NB4 (cell line): ENCODE measurements around the gene NUP62.

Experiments used
- DNase-seq: peaks from one replicate; pipeline ENCODE4 v3.0.0; 2010; ENCODE audit warnings: low read depth
- H3K4me3 ChIP-seq: one replicate; pipeline ENCODE4 v1.5.1; 2011; ENCODE audit warnings: mild to moderate bottlenecking, low read depth, low read length, moderate library complexity
- MAX ChIP-seq: IDR thresholded peaks from 2 replicates; pipeline ENCODE4 v1.6.1; 2011; ENCODE audit warnings: low read depth, low read length
- MYC ChIP-seq: IDR thresholded peaks from 2 replicates; pipeline ENCODE4 v1.6.1; 2011; ENCODE audit warnings: low read depth, low read length
- POLR2A ChIP-seq: IDR thresholded peaks from 2 replicates; pipeline ENCODE4 v1.6.1; 2011; ENCODE audit warnings: mild to moderate bottlenecking; ENCODE audit not compliant: insufficient read length; ENCODE audit errors: extremely low read depth
- TF ChIP-seq, protein P1 (sequence below): IDR thresholded peaks from one replicate; pipeline ENCODE4 v1.5.1; 2012; ENCODE audit warnings: low read depth, low read length

NUP62 gene

DNA sequence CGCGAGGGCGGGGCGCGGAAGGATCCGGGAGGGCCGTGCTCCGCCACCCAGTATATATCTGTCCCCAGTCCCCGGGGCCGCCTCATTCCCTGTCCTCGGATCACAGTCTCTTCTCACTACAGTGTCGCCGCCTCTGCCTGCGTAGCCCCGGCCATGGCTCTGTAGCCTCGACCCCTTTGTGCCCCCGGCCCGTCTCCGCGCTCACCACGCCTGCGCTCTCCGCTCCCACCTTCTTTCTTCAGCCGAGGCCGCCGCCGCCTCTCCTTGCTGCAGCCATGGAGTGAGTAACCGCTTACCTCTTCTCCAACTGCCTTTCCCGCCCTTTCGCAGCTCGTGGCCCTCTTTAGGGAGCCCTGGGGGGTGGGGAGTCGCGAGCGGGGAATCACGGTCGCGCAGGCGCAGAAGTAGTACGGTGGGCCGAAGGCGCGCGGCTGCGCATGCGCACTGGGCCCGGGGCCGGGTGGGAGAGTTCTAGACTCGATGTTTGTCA is at the start of gene NUP62, which contains the start of gene ATF5:
Gene NUP62, minus strand, starts transcription at position 384 of the 490 bp plus-strand sequence. CDS start 19,697 bp downstream, outside the sequence.
Gene ATF5, plus strand, starts transcription at position 85 of the 490 bp plus-strand sequence. CDS start 1,646 bp downstream, outside the sequence.
- peak within 1 kb of the TSS; percentile 79 for H3K4me3 ChIP-seq
- peak; percentile 90 for DNase-seq
- TF ChIP-seq, protein P1, sequence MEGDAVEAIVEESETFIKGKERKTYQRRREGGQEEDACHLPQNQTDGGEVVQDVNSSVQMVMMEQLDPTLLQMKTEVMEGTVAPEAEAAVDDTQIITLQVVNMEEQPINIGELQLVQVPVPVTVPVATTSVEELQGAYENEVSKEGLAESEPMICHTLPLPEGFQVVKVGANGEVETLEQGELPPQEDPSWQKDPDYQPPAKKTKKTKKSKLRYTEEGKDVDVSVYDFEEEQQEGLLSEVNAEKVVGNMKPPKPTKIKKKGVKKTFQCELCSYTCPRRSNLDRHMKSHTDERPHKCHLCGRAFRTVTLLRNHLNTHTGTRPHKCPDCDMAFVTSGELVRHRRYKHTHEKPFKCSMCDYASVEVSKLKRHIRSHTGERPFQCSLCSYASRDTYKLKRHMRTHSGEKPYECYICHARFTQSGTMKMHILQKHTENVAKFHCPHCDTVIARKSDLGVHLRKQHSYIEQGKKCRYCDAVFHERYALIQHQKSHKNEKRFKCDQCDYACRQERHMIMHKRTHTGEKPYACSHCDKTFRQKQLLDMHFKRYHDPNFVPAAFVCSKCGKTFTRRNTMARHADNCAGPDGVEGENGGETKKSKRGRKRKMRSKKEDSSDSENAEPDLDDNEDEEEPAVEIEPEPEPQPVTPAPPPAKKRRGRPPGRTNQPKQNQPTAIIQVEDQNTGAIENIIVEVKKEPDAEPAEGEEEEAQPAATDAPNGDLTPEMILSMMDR: no peak
- TF ChIP-seq POLR2A (no peak), MYC (no peak; the same call in 1 of the 2 replicates), MAX (peak; percentile 84)

GRCh38 chr19:49978324-49978723 is 49.0 kb upstream of the NUP62 start:
- no peak overlapping the region for H3K4me3 ChIP-seq
- DNase-seq: no peak
- TF ChIP-seq, protein P1: no peak
- no peak for TF ChIP-seq MYC
- no peak for TF ChIP-seq MAX
- TF ChIP-seq POLR2A: no peak

DNA sequence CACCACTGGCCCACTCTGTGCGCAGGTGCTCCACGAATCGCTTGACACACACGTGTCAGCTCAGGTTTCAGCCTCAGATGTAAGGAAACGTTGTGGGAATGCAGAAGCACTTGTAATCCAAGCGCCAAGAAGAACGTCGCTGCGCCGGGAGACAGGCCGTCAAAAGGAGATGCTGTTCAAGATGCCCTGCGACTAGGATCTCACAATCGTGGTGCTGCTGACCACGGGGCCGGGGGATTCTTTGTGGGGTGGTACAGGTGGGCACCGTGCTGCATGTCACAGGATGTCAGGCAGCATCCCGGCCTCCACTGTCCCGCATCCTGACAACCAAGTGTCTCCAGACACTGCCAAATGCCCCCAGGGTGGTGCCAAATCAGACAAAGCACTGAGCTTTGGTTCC is 48.6 kb upstream of the NUP62 start:
- no peak for DNase-seq
- no peak overlapping the region for H3K4me3 ChIP-seq
- TF ChIP-seq, protein P1: no peak
- TF ChIP-seq MAX: no peak
- no peak for TF ChIP-seq POLR2A
- no peak for TF ChIP-seq MYC

GRCh38 chr19:49977076-49977475 is 47.8 kb upstream of the NUP62 start:
- DNase-seq: no peak
- H3K4me3 ChIP-seq: no peak overlapping the region
- TF ChIP-seq MAX (no peak), MYC (no peak), POLR2A (no peak)
- TF ChIP-seq, protein P1: no peak

DNA sequence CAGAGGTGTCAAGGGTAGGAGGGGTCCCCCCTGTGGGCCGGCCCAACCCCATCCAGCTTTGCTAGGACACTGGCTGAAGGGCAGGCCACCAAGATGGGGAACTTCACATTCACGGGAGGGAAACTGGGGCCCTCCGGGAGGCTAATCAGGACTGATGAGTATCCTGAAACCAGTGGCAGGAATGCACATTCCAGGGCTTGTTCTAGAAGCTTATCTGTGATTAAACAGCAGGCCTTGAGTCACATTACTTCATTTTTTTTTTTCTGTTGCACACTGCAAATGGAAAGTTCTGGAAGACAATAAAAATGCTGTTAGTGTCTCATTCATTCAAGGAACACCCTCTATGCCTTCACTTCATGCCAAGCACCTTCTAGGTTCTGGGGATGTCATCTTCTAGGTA is 47.2 kb upstream of the NUP62 start:
- TF ChIP-seq POLR2A: no peak
- TF ChIP-seq, protein P1: no peak
- no peak for TF ChIP-seq MYC
- no peak for TF ChIP-seq MAX
- DNase-seq: no peak
- no peak overlapping the region for H3K4me3 ChIP-seq

DNA sequence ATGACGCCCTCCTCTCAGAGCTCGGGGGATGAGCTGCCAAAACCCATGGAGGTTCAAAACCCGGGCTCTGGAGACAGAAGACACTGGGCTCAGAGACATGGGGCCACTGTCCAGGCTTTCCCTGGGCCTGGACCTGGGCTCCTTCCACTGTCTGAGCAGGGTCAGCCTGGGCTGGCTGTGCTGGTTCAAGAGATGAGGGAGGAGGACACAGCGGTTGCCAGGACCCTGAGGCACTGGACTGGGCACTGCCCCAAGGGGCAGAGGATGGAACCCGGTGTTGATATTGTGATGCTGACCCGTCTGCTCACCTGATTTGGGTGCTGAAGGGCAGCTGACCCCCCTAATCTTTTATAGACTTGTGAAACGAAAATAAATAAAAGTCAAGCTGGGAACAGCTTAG is 45.7 kb upstream of the NUP62 start:
- no peak for DNase-seq
- no peak for TF ChIP-seq MYC
- TF ChIP-seq MAX: no peak
- TF ChIP-seq, protein P1: no peak
- no peak for TF ChIP-seq POLR2A
- H3K4me3 ChIP-seq: no peak overlapping the region
